Progenitor cell of endocrine pancreas (in vitro differentiated cells): ENCODE results near the gene ARMC5. TPM values are rescaled to one million over a fixed set of nuclear protein-coding genes. Genes with fewer than 3 reads are reported as not detected.

Experiments
- DNase-seq: peaks from one replicate; pipeline ENCODE4 v3.0.0; 2021; ENCODE audit warnings: low spot score; ENCODE audit not compliant: unreplicated experiment
- H3K27ac Mint-ChIP-seq: 2 replicates; pipeline ENCODE4 v1.8.0; 2021; ENCODE audit warnings: mild to moderate bottlenecking, moderate library complexity, mixed read lengths
- H3K27me3 Mint-ChIP-seq: 2 replicates; pipeline ENCODE4 v1.8.0; 2021; ENCODE audit warnings: mixed read lengths
- H3K36me3 Mint-ChIP-seq: 2 replicates; pipeline ENCODE4 v1.8.0; 2022; ENCODE audit warnings: mixed read lengths; ENCODE audit not compliant: insufficient read depth
- H3K4me1 Mint-ChIP-seq: 2 replicates; pipeline ENCODE4 v1.8.0; 2021; ENCODE audit warnings: low read depth, mixed read lengths
- H3K4me3 Mint-ChIP-seq: 2 replicates; pipeline ENCODE4 v1.8.0; 2021; ENCODE audit warnings: low read depth, mild to moderate bottlenecking, moderate library complexity, mixed read lengths
- H3K9me3 Mint-ChIP-seq: 2 replicates; pipeline ENCODE4 v1.8.0; 2021; ENCODE audit warnings: low read depth, mixed read lengths
- CTCF ChIP-seq: fragments of 200-600 bp; sonication (generic); IDR thresholded peaks from one replicate; pipeline ENCODE4 v1.5.0; 2021; ENCODE audit warnings: antibody characterized with exemption, mild to moderate bottlenecking; ENCODE audit not compliant: unreplicated experiment
- total RNA-seq: library from RNA; stranded (reverse); gene quantifications from 2 replicates; pipeline ENCODE4 v1.2.1, GENCODE V29; 2021

The ARMC5 gene
- total RNA-seq, 1 donor from 2014 or later: 14.8 TPM

- no peaks in the 10 kb centered on the region for H3K9me3 Mint-ChIP-seq
- no peak for TF ChIP-seq CTCF
- no peak for DNase-seq
- H3K27me3 Mint-ChIP-seq: peaks cover under 1% of the 10 kb centered on the region
- peaks cover 16% of the 10 kb centered on the region for H3K4me1 Mint-ChIP-seq
- no peak overlapping the region for H3K4me3 Mint-ChIP-seq
- H3K36me3 Mint-ChIP-seq: peaks cover 1% of the 10 kb centered on the region
- H3K27ac Mint-ChIP-seq: peak overlapping the region; percentile 83
These were observed 8.1 kb upstream of the ARMC5 start for GRCh38 chr16:31451201-31451600.

GRCh38 chr16:31451681-31452351, 7.5 kb upstream of the ARMC5 start:
- H3K27ac Mint-ChIP-seq: peak overlapping the region; percentile 83
- TF ChIP-seq CTCF: peak; percentile 66
- H3K36me3 Mint-ChIP-seq: peaks cover 1% of the 10 kb centered on the region
- H3K4me3 Mint-ChIP-seq: no peak overlapping the region
- peaks cover 16% of the 10 kb centered on the region for H3K4me1 Mint-ChIP-seq
- H3K9me3 Mint-ChIP-seq: no peaks in the 10 kb centered on the region
- DNase-seq: no peak
- no peaks in the 10 kb centered on the region for H3K27me3 Mint-ChIP-seq

- Mint-ChIP-seq H3K27ac (no peak overlapping the region), H3K4me1 (peaks cover 17% of the 10 kb centered on the region), H3K36me3 (peaks cover 1% of the 10 kb centered on the region), H3K9me3 (no peaks in the 10 kb centered on the region), H3K27me3 (no peaks in the 10 kb centered on the region), H3K4me3 (no peak overlapping the region)
- TF ChIP-seq CTCF: no peak
- no peak for DNase-seq
These were observed 6.6 kb upstream of the ARMC5 start for GRCh38 chr16:31452631-31453106.

- Mint-ChIP-seq H3K4me3 (no peak overlapping the region), H3K27me3 (no peaks in the 10 kb centered on the region), H3K27ac (peak overlapping the region; percentile 1), H3K4me1 (peaks cover 21% of the 10 kb centered on the region), H3K36me3 (peaks cover 1% of the 10 kb centered on the region), H3K9me3 (no peaks in the 10 kb centered on the region)
- no peak for DNase-seq
- TF ChIP-seq CTCF: no peak
These were observed 5.8 kb upstream of the ARMC5 start for GRCh38 chr16:31453255-31454204.

GRCh38 chr16:31455601-31456314, 3.5 kb upstream of the ARMC5 start:
- TF ChIP-seq CTCF: peak; percentile 38
- Mint-ChIP-seq H3K36me3 (peaks cover 1% of the 10 kb centered on the region), H3K4me1 (peaks cover 26% of the 10 kb centered on the region), H3K27me3 (no peaks in the 10 kb centered on the region), H3K4me3 (no peak overlapping the region), H3K27ac (no peak overlapping the region), H3K9me3 (no peaks in the 10 kb centered on the region)
- no peak for DNase-seq
